HG02884 (cell line): Measurements from ENCODE around the gene DCTN5.
"Not testable (repeated sequence)": the region's sequence is repeated elsewhere in the genome, so short reads cannot be mapped to it uniquely, and the experiment has no call there.

Experiments
- ATAC-seq: cut with Tn5 transposase; IDR thresholded peaks from one replicate; pipeline ENCODE4 v1.9.1; 2021; ENCODE audit warnings: mild to moderate bottlenecking, moderate library complexity; ENCODE audit not compliant: unreplicated experiment

DCTN5 gene

GRCh38 chr16:23640931-23641765, at the start of gene DCTN5, which contains the start of gene PALB2:
Gene DCTN5, plus strand, starts transcription at chr16:23641466. Its CDS starts 77 bp downstream, at chr16:23641543.
Gene PALB2, minus strand, starts transcription at chr16:23641310. Its CDS starts 153 bp downstream, at chr16:23641157.
- peak; percentile 96 for ATAC-seq

DNA sequence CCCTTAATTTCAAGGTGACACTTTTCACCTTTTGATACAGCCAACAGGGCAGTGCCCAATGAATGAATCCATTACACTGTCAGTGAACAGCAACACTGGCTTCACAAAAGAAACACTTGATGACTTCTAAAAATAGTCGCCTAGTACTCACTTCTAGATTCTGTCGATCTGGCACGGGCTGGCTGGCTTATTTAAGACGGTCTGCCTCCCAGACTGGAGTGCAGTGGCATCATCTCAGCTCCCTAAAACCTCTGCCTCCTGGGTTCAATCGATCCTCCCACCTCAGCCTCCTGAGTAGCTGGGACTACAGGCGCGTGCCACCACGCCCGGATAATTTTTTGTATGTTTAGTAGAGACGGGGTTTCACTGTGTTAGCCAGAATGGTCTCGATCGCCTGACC, 47.1 kb upstream of the DCTN5 start:
- no peak for ATAC-seq

DNA sequence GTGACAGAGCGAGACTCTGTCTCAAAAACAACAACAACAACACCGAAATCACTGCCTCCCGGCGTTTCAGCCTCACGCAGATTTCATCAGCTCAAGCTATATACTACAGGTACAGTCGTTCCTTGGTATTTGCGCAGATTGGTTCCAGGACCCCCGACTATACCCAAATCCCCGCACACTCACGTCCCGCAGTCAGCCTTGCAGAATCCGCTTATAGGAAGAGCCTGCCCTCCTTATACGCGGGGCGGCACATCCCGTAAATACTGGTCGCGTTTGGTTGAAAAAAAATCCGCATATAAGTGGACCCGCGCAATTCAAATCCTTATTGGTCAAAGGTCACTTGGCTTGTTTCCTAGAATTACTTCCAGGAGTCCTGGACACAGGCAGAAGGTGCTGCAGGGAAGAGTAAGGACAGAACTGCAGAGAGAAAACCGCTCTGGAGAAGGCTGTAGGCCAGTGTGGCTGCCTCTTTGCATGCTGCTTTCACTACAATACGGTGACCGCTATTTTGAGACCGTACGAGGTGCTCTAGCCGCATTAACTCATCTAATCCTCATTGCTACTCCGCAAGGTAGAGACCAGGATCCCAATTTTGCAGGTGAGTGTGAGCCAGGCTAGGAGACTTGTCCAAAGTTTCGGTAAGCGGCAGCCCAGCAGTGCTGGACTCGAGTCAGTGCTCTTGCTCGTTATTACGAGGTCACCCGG, 45.9 kb upstream of the DCTN5 start:
- ATAC-seq = no peak

GRCh38 chr16:23595951-23596720, 45.1 kb upstream of the DCTN5 start, which contains the start of gene NDUFAB1:
Gene NDUFAB1, minus strand, starts transcription at chr16:23596316. Its CDS starts 26 bp downstream, at chr16:23596290.
- peak; percentile 91 for ATAC-seq

DNA sequence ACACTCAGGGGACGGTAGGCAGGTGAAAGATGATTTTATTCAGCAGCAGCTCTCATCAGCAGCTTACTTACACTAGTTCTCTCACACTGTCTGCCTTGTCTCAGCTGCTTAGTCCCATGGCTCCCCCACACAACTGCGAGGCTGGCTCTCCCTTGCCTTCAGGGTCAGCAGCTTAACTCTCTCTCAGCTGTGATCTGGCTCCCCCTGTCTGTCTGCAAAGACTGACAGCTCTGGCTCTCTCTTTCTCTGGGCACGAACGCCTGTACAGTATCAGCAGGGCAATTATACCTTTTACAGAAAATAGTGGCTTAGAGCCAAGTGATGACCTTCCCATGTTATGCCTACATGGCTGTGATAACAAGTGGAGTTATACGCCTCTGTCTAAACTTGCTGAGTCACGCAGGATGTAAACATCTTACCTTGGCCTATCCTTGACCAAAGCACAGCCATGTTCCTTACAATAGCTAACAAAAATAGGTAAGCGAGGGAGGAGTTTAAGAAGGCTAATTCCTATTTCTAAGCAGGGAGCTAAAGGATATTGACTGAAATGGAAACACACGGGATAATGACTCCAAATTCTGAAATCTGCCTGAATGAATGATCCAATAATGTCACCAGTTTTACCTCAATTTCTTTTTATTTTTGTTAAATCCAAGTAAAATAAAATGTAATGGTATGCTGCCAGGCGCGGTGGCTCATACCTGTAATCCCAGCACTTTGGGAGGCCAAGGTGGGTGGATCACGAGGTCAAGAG, 44.1 kb upstream of the DCTN5 start:
- ATAC-seq = no peak

DNA sequence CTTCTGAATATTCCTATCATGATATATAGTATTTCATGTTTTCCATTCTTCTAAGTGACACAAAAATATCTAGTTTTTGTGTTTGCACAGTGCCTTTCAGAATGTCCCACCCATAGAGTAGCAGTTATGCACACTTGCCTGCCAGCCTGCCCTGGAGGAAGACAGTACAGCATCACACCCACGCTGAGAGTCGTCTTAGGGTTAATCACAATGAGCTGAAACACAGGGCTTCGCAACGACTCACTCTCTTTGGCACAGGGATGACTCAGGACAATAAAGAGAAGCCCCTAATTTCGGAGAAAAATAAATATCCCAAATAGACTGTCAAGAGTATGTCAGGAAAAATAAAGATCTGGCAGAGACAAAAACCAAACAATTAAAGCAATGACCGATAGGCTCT, 33.5 kb upstream of the DCTN5 start:
- ATAC-seq = no peak

DNA sequence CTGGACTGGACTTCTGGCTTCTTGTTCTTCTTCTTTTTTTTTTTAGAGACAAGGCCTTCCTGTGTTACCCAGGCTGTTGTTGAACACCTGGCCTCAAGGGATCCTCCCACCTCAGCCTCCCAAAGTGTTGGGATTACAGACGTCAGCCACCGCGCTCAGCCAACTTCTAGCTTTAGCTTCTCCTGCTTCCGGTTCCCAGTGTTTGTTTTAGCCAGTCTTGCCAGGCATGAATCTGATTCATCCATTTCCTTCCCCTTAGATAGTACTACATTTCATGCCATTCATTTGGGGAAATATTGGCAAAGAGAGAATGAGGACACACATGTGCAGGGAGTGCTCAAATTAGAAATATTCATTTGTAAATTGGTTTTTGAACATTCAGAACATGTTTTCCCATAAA, 33.1 kb upstream of the DCTN5 start:
- ATAC-seq = no peak

DNA sequence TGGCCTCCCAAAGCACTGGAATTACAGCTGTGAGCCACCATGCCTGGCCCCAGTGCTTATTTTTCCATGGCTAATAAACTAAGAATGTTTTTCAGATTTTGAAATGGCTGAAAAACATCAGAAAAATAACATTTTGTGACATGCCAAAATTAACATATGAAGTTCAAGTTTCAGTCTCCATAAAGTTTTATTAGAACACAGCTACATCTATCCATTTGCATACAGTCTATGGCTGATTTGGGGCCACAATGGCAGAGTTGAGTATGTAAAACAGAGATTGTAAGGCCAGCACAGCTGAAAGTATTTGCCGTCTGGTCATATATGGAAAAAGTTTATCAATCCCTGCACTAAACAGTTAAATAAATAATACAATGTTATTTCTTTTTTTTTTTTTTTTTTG, 31.3 kb upstream of the DCTN5 start:
- ATAC-seq = no peak

DNA sequence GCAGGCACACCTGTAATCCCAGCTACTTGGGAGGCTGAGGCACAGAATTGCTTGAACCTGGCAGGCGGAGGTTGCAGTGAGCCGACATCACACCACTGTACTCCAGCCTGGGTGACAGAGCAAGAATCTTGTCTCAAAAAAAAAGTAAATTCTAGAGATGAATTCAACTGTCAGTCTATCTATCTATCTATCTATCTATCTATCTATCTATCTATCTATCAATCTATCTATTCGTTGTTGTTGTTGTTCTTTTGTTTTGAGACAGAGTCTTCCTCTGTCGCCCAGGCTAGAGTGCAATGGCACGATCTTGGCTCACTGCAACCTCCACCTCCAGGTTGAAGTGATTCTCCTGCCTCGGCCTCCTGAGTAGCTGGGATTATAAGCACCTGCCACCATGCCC, 30.4 kb upstream of the DCTN5 start:
- ATAC-seq = not testable (repeated sequence)

DNA sequence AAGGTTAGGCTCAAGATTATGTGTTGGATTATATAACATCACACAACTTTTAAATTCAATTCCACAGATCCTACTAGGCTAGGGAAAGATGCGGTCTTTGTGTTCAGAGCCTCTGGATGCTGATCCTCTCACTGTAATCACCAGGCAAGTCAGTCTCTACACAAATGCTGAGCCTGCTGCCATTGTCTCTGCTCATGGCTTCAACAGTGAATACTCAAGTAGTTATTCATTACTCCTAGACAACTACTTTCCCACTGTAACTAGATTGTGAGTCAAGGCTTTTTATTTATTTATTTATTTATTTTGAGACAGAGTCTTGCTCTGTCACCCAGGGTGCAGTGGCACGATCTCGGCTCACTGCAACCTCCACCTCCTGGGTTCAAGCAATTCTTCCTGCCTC, 29.3 kb upstream of the DCTN5 start:
- no peak for ATAC-seq

DNA sequence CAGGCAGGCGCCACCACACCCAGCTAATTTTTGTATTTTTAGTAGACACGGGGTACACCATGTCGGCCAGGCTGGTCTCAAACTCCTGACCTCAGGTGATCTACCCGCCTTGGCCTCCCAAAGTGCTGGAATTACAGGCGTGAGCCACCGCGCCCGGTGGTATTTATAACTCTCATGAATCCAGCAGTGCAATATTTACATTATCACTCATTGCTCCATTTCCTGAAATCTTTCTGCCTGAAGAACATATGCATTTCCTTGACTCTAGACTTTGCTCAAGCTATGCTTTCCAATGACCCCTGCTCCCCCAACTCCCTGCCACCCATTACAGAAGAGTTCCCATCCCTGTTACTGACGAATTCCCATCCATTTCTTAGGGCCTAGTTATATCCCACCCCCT, 25.5 kb upstream of the DCTN5 start:
- no peak for ATAC-seq

DNA sequence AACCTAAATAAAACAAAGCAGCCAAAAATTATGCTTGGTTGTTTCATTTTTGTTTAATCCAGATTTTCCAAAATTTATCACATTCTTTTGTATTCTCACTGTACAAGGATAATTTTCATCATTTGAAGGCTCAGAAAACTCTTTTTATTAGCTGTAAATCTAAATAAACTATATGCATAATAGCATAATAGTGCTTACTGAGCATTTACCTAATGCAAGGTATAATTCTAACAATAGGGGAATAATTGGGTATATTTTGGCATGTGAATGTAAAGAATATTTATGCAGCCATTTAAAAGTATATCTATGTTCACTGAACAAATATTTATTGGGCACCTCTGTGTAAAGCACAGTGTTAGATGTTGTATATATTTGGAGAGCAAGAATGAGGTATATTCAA, 17.2 kb upstream of the DCTN5 start:
- ATAC-seq = no peak

DNA sequence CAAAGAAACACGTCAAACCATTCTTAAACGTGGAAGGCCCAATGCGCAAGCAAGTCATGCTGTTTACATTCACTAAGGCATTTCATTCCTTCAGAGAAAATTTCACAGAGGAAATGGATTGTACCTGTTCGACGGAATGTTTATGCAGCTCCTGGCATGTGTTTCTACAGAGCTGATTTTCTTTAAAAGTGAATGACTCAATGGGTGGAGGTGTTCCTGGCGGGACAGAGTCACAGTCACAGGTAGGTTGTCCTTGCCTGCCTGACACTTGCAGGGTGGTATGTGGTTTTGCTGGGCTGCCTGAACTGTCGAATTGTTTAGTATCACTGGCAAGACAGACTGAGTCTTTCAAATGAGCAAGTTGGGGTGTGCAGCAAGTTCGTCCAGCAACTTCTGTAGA, 11.8 kb upstream of the DCTN5 start:
- ATAC-seq = no peak

- not testable (repeated sequence) for ATAC-seq
Measured at GRCh38 chr16:23631874-23632273, 9.4 kb upstream of the DCTN5 start.

DNA sequence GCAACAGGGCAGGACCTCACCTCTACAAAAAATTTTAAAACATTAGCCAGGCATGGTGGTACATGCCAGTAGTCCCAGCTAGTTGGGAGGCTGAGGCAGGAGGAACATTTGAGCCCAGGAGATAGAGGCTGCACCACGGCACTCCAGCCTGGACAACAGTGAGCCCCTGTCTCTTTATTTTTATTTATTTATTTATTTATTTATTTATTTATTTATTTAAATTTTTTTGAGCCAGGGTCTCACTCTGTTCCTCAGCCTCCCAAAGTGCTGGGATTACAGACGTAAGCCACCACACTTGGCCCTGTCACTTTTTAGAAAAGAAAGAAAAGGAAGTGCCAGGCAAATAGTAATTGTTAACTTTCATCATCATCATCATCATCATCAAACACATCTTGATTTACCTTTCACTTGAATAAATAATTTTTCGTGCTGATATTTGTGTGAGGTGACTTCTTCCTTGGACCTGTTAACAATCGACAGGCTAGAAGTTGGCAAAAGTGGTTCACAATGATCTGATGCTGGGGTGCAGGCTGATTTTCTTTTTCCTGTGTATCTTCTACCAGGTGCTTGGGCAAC, 6.7 kb upstream of the DCTN5 start:
- ATAC-seq = no peak

- ATAC-seq = no peak
Measured at GRCh38 chr16:23635958-23636357, 5.3 kb upstream of the DCTN5 start.

DNA sequence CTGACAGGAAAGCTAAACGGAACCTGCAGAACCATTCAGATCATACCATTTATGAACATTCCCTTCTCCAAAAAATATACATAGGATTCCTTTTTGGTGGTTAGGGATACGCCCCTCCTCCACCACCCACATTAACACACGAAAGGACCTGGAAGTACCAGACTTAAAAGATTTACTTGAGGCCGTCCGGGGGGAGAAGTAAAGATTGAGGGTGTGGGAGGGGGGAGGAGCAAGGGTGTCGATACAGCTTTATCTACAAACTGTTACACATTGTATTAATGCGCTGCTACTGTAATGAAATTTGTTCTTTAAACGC, 693 bp upstream of the DCTN5 start:
- ATAC-seq = no peak

GRCh38 chr16:23642246-23642774, 1.0 kb downstream of the DCTN5 start:
- no peak for ATAC-seq

GRCh38 chr16:23650674-23651416, 9.6 kb downstream of the DCTN5 start:
- ATAC-seq = no peak
